Ascending aorta (tissue), 2 donors: Measurements from ENCODE around the gene TTLL10. TPM values are rescaled to one million over a fixed set of nuclear protein-coding genes. Genes with fewer than 3 reads are reported as not detected.
"Not testable (repeated sequence)": the region's sequence is repeated elsewhere in the genome, so short reads cannot be mapped to it uniquely, and the experiment has no call there.

Experiments
- DNase-seq, 2 donors: peaks; one replicate each; pipeline ENCODE4 v3.0.0-alpha.2; 2019; ENCODE audit warnings: low spot score in 2 of 2
- H3K27ac ChIP-seq, 2 donors: fragments of 200-600 bp; sonication (generic); one replicate each; pipeline ENCODE4 v1.5.1; 2016 to 2017; ENCODE audit warnings: mild to moderate bottlenecking in 1 of 2
- H3K27me3 ChIP-seq: fragments of 200-600 bp; sonication (generic); one replicate; pipeline ENCODE4 v1.5.1; 2017
- H3K36me3 ChIP-seq, 2 donors: fragments of 200-600 bp; sonication (generic); one replicate each; pipeline ENCODE4 v1.5.1; 2016
- H3K4me1 ChIP-seq, 2 donors: fragments of 200-600 bp; sonication (generic); one replicate each; pipeline ENCODE4 v1.5.1; 2016 to 2017; ENCODE audit warnings: mild to moderate bottlenecking in 1 of 2
- H3K4me3 ChIP-seq, 2 donors: fragments of 200-600 bp; sonication (generic); one replicate each; pipeline ENCODE4 v1.5.1; 2016 to 2017; ENCODE audit warnings: mild to moderate bottlenecking in 1 of 2
- H3K9me3 ChIP-seq, 2 donors: fragments of 200-600 bp; sonication (generic); one replicate each; pipeline ENCODE4 v1.5.1; 2016
- CTCF ChIP-seq, 3 experiments: fragments of 200-600 bp in 2 of 3; fragments of 450-650 bp in 1 of 3; sonication (generic) in 2 of 3; IDR thresholded peaks; one replicate each; pipeline ENCODE4 v1.5.1; 2016 to 2019; ENCODE audit warnings: antibody characterized with exemption in 3 of 3, mild to moderate bottlenecking in 1 of 3, moderate library complexity in 1 of 3
- intact Hi-C: fragments of 100-400 bp; cut with DNase I; formaldehyde crosslinking; loops from one replicate; pipeline ENCODE4 v1.15.1; 2023
- total RNA-seq: library from RNA; depleted of rRNA; stranded (reverse); fragments of >200 nt; gene quantifications from one replicate; pipeline ENCODE4 v1.1.0, GENCODE V29; 2016

Gene TTLL10
- total RNA-seq, 1 donor from 2014 or later = not detected

GRCh38 chr1:1148061-1148460 is 25.6 kb upstream of the TTLL10 start:
- Histone ChIP-seq H3K9me3 (no peaks in the 10 kb centered on the region), H3K4me1 (no peaks in the 10 kb centered on the region), H3K4me3 (no peak overlapping the region), H3K27me3 (no peaks in the 10 kb centered on the region), H3K27ac (no peak overlapping the region), H3K36me3 (no peaks in the 10 kb centered on the region)
- TF ChIP-seq CTCF (IDR thresholded peaks at IDR 0.05) = no peak
- DNase-seq = no peak
- intact Hi-C loops = no loop called here

- no peaks in the 10 kb centered on the region for H3K9me3 ChIP-seq
- H3K36me3 ChIP-seq = no peaks in the 10 kb centered on the region
- TF ChIP-seq CTCF (IDR thresholded peaks at IDR 0.05) = no peak
- H3K4me3 ChIP-seq = no peak overlapping the region
- H3K27me3 ChIP-seq = no peaks in the 10 kb centered on the region
- intact Hi-C loops = no loop called here
- no peaks in the 10 kb centered on the region for H3K4me1 ChIP-seq
- DNase-seq = no peak
- no peak overlapping the region for H3K27ac ChIP-seq
Observed at GRCh38 chr1:1148569-1148968, 25.1 kb upstream of the TTLL10 start.

GRCh38 chr1:1149416-1149815 is 24.3 kb upstream of the TTLL10 start:
- no peak overlapping the region for H3K27ac ChIP-seq
- no peaks in the 10 kb centered on the region for H3K4me1 ChIP-seq
- intact Hi-C loops = no loop called here
- no peak overlapping the region for H3K4me3 ChIP-seq
- no peaks in the 10 kb centered on the region for H3K9me3 ChIP-seq
- no peak for TF ChIP-seq CTCF (IDR thresholded peaks at IDR 0.05)
- H3K27me3 ChIP-seq = no peaks in the 10 kb centered on the region
- H3K36me3 ChIP-seq = no peaks in the 10 kb centered on the region
- DNase-seq = no peak

GRCh38 chr1:1150100-1150499 is 23.6 kb upstream of the TTLL10 start:
- Histone ChIP-seq H3K4me1 (no peaks in the 10 kb centered on the region), H3K4me3 (no peak overlapping the region), H3K9me3 (no peaks in the 10 kb centered on the region), H3K27ac (no peak overlapping the region), H3K27me3 (no peaks in the 10 kb centered on the region), H3K36me3 (no peaks in the 10 kb centered on the region)
- TF ChIP-seq CTCF (IDR thresholded peaks at IDR 0.05) = no peak
- DNase-seq = no peak
- intact Hi-C loops = no loop called here

GRCh38 chr1:1151306-1151705 is 22.4 kb upstream of the TTLL10 start:
- Histone ChIP-seq H3K4me3 (no peak overlapping the region), H3K27me3 (no peaks in the 10 kb centered on the region), H3K27ac (no peak overlapping the region), H3K4me1 (no peaks in the 10 kb centered on the region), H3K36me3 (no peaks in the 10 kb centered on the region), H3K9me3 (no peaks in the 10 kb centered on the region)
- intact Hi-C loops = no loop called here
- DNase-seq = no peak
- TF ChIP-seq CTCF (IDR thresholded peaks at IDR 0.05) = no peak

- H3K27ac ChIP-seq, H3K36me3 ChIP-seq, H3K9me3 ChIP-seq, H3K27me3 ChIP-seq, H3K4me3 ChIP-seq, DNase-seq, intact Hi-C loops, H3K4me1 ChIP-seq: not testable (repeated sequence)
Observed at GRCh38 chr1:1152431-1152830, 21.2 kb upstream of the TTLL10 start.

- H3K27me3 ChIP-seq, H3K4me1 ChIP-seq, H3K9me3 ChIP-seq, intact Hi-C loops, H3K36me3 ChIP-seq, DNase-seq, H3K4me3 ChIP-seq, H3K27ac ChIP-seq: not testable (repeated sequence)
Observed at GRCh38 chr1:1153215-1153614, 20.5 kb upstream of the TTLL10 start.
